Cardiac muscle cell (in vitro differentiated cells and primary cell): ENCODE data around the gene ATXN1. TPM values are rescaled to one million over a fixed set of nuclear protein-coding genes. Genes with fewer than 3 reads are reported as not detected.
"Not testable (repeated sequence)": the region's sequence is repeated elsewhere in the genome, so short reads cannot be mapped to it uniquely, and the experiment has no call there.

Experiments
- DNase-seq, 2 donors: peaks; one replicate each; pipeline versions ENCODE4 v3.0.0 to v3.0.0-alpha.2; 2010 to 2017; ENCODE audit warnings: low read depth in 1 of 2, low spot score in 1 of 2
- H3K27ac ChIP-seq: fragments of 200-600 bp; sonication (generic); 2 replicates; pipeline ENCODE4 v1.5.1; 2016
- H3K27me3 ChIP-seq: fragments of 200-600 bp; sonication (generic); 2 replicates; pipeline ENCODE4 v1.6.0; 2016; ENCODE audit warnings: control low read depth
- H3K36me3 ChIP-seq: fragments of 200-600 bp; sonication (generic); 2 replicates; pipeline ENCODE4 v1.5.1; 2016; ENCODE audit warnings: control low read depth
- H3K4me1 ChIP-seq: fragments of 200-600 bp; sonication (generic); 2 replicates; pipeline ENCODE4 v1.8.1; 2017; ENCODE audit warnings: low read depth, mild to moderate bottlenecking, mixed run types
- H3K4me3 ChIP-seq: fragments of 200-600 bp; sonication (generic); 2 replicates; pipeline ENCODE4 v1.5.1; 2016; ENCODE audit warnings: mild to moderate bottlenecking
- H3K9me3 ChIP-seq: fragments of 200-600 bp; sonication (generic); 2 replicates; pipeline ENCODE4 v1.5.1; 2017; ENCODE audit warnings: low read depth, mild to moderate bottlenecking, control low read depth
- CTCF ChIP-seq: IDR thresholded peaks from 2 replicates; pipeline ENCODE4 v1.5.1; 2012; ENCODE audit warnings: low read depth, mild to moderate bottlenecking, low read length
- polyA plus RNA-seq: library from polyadenylated mRNA; unstranded; fragments of >200 nt; fragmentation: Nextera tagmentation; extraction: Ambion mirVana; gene quantifications from 2 replicates; pipeline ENCODE4 v1.2.1, GENCODE V29; 2016
- total RNA-seq: library from RNA; depleted of rRNA; stranded (reverse); fragments of >200 nt; gene quantifications from 2 replicates; pipeline ENCODE4 v1.2.3, GENCODE V29; 2016

The ATXN1 gene
- total and polyA plus RNA-seq, 2 experiments from 2014 or later = 15.1 to 37.4 TPM

DNA sequence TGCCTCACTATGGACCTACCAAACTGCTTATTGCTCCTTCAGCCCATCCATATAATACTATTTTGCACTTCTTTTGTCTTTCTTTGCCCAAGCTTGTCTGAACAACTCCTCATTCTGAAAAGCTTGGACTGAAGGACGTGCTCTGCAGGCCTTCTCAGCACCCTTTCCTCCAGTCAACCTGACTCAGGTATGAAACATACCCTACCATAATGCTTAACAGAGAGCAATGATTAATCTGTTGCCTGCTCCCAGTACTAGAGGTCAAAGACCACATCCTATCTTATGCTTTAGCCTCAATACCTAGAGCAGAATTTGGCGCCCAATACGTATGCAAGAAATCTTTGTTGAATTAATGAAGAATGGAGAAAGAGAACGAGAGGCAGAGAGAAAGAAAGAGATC, 55.2 kb downstream of the ATXN1 start:
- H3K36me3 ChIP-seq = no peaks in the 10 kb centered on the region
- TF ChIP-seq CTCF = no peak
- H3K4me3 ChIP-seq = no peak overlapping the region
- H3K9me3 ChIP-seq = no peaks in the 10 kb centered on the region
- peaks cover 12% of the 10 kb centered on the region for H3K4me1 ChIP-seq
- H3K27me3 ChIP-seq = no peaks in the 10 kb centered on the region
- H3K27ac ChIP-seq = no peak overlapping the region
- no peak for DNase-seq

DNA sequence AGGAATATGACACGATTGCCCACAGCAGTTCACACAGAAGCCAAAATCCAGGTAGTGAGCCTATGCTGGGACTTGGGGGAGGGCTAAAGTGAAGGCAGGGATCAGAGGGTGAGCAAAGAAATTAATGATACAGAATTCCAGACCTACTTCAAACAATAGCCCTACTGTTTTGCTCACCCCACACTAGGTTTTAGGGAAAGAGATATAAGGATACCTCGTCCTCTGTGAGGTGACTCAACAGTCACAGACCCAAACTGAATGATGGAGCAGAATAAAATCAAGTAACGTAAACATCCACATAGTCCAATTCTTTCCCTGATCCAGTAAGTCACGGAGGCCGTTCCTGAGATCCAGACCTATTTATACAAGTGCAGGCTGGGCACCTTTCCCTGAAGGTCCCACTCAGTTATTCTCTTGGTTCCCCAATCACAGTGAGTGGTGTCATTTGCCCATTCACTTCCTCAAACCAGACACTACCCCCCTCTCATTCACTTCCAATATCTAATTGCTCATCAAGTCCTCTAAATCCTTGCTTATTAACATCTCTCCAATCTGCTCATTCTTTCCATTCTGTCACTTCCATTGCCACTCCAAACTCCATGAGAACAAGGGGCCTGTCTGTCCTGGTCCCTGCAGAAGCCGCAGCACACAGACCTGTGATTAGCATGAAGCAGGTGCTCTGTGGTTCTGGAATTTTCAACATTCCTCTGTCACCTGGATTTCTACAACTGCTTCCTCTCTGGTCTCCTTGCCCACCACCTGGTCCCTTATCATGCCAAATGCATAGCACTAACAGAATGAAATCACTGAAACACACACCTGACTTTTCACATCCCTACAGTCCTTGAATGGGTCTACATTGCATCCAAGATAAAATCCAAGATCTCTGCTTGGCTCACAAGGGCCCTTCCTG, 55.9 kb downstream of the ATXN1 start:
- Histone ChIP-seq H3K9me3 (no peaks in the 10 kb centered on the region), H3K4me3 (no peak overlapping the region)
- TF ChIP-seq CTCF = no peak

DNA sequence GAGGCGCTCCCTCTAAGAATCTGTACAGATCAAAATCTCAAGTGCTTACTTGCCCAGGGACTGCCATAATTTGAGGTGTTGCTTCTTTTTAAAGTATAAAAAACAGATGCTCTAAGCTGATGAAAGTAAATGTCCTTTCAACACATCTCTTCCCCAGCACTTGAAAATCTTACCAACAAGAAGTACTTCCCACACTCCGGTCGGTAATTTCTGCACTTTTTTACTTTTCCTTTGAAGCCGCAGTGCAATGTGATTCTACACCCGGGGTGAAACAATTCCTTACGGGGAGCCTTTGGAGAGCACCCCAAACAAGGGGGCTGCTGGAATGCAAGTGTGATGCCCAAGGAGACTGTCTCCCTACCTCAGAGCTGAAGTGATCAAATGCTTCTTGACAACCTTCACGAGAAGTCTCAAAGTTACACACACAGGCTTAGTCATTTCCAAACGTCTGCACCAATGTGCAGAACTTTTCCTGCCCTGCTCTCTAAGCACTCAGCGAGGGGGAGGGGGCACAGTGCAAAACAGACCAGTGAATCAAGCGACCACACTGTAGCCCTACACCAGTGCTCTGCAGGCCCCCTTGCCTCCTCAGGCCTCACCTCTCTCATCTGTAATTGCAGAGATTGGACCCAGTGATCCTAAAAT, 56.7 kb downstream of the ATXN1 start:
- Histone ChIP-seq H3K9me3 (no peaks in the 10 kb centered on the region), H3K4me1 (peaks cover 27% of the 10 kb centered on the region), H3K27ac (peak overlapping the region; percentile 56), H3K36me3 (no peaks in the 10 kb centered on the region), H3K4me3 (no peak overlapping the region), H3K27me3 (no peaks in the 10 kb centered on the region)
- peak; percentile 42 to 59 for DNase-seq
- no peak for TF ChIP-seq CTCF

More for the DNA sequence above, 55.9 kb downstream of the ATXN1 start:
- H3K27ac ChIP-seq = peak overlapping the region; percentile 56
- H3K27me3 ChIP-seq = no peaks in the 10 kb centered on the region
- H3K36me3 ChIP-seq = no peaks in the 10 kb centered on the region
- no peak for DNase-seq
- peaks cover 19% of the 10 kb centered on the region for H3K4me1 ChIP-seq

DNA sequence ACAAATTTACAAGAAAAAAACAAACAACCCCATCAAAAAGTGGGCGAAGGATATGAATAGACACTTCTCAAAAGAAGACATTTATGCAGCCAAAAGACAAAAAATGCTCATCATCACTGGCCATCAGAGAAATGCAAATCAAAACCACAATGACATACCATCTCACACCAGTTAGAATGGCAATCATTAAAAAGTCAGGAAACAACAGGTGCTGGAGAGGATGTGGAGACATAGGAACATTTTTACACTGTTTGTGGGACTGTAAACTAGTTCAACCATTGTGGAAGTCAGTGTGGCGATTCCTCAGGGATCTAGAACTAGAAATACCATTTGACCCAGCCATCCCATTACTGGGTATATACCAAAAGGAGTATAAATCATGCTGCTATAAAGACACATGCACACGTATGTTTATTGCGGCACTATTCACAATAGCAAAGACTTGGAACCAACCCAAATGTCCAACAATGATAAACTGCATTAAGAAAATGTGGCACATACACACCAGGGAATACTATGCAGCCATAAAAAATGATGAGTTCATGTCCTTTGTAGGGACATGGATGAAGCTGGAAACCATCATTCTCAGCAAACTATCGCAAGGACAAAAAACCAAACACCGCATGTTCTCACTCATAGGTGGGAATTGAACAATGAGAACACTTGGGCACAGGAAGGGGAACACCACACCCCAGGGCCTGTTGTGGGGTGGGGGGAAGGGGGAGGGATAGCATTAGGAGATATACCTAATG, 58.5 kb downstream of the ATXN1 start:
- not testable (repeated sequence) for H3K36me3 ChIP-seq, H3K27ac ChIP-seq, DNase-seq, H3K4me3 ChIP-seq, H3K27me3 ChIP-seq, H3K9me3 ChIP-seq
- peaks cover 33% of the 10 kb centered on the region for H3K4me1 ChIP-seq

DNA sequence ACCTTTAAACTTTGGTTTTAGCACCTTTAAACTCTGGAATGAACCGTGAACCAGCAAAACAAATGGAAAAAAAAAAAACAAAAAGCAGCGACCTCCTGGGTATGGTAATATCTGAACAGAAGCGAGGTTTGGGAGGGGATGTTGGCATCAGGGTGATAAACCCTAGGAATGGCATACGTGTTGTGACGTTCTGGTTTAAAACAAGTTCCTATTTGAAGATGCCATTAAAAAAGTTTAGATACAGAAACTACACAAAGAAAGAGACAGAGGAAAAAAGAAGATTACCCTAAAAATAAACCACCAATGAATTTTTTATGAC, 60.4 kb downstream of the ATXN1 start:
- DNase-seq = no peak
- peaks cover 33% of the 10 kb centered on the region for H3K4me1 ChIP-seq
- no peak for TF ChIP-seq CTCF
- no peaks in the 10 kb centered on the region for H3K9me3 ChIP-seq
- no peak overlapping the region for H3K4me3 ChIP-seq
- H3K27ac ChIP-seq = no peak overlapping the region
- H3K36me3 ChIP-seq = no peaks in the 10 kb centered on the region
- no peaks in the 10 kb centered on the region for H3K27me3 ChIP-seq
